AG09319 (cell line): ENCODE data around the gene SFXN1.

Experiments
- DNase-seq: peaks from one replicate; pipeline ENCODE4 v3.0.0-alpha.2; 2010; ENCODE audit warnings: low read depth; ENCODE audit errors: extremely low read depth
- TF ChIP-seq, protein P1 (sequence below): IDR thresholded peaks from 2 replicates; pipeline ENCODE4 v1.5.1; 2011; ENCODE audit warnings: low read depth, mild to moderate bottlenecking, inconsistent platforms, low read length, moderate library complexity

SFXN1 gene

DNA sequence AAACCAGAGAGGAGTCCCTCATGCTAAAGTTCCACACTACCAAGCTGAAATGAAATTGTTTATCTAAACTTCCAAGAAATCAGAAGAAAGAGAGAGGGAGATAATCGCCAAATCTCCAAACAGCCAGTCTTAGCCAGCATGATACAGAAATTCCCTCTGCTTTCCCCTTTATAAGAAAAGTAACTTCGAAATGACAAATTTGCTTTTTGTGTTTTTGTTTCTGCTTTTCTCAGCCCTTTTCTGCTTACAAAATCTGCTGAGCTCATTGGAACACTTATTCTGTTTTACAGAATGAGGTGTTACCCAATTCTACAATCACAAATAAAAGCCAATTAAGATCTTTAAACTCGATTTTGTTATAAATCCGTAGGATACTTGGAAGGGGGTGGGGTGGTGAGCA, 72.9 kb downstream of the SFXN1 start:
- no peak for DNase-seq
- TF ChIP-seq, protein P1, sequence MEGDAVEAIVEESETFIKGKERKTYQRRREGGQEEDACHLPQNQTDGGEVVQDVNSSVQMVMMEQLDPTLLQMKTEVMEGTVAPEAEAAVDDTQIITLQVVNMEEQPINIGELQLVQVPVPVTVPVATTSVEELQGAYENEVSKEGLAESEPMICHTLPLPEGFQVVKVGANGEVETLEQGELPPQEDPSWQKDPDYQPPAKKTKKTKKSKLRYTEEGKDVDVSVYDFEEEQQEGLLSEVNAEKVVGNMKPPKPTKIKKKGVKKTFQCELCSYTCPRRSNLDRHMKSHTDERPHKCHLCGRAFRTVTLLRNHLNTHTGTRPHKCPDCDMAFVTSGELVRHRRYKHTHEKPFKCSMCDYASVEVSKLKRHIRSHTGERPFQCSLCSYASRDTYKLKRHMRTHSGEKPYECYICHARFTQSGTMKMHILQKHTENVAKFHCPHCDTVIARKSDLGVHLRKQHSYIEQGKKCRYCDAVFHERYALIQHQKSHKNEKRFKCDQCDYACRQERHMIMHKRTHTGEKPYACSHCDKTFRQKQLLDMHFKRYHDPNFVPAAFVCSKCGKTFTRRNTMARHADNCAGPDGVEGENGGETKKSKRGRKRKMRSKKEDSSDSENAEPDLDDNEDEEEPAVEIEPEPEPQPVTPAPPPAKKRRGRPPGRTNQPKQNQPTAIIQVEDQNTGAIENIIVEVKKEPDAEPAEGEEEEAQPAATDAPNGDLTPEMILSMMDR: no peak

DNA sequence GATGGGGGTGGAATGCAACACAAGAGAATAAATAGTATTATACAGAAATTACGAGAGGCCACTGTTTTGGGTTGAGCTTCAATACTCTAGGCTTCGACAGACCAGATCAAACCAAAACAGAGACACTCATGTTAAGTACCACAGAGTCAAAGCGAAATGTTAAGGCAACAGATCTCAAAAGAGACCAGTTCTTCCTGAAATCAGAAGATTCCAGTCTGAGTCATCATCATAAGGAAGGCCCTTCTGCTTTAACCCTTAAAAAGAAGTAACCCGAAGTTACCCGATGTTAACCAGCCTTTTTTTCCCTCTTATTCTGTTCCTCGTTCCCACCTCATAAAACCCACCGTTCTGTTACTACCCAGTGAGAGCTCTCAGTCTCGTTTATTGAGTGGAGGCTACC, 75.9 kb downstream of the SFXN1 start:
- no peak for DNase-seq
- TF ChIP-seq, protein P1: no peak

DNA sequence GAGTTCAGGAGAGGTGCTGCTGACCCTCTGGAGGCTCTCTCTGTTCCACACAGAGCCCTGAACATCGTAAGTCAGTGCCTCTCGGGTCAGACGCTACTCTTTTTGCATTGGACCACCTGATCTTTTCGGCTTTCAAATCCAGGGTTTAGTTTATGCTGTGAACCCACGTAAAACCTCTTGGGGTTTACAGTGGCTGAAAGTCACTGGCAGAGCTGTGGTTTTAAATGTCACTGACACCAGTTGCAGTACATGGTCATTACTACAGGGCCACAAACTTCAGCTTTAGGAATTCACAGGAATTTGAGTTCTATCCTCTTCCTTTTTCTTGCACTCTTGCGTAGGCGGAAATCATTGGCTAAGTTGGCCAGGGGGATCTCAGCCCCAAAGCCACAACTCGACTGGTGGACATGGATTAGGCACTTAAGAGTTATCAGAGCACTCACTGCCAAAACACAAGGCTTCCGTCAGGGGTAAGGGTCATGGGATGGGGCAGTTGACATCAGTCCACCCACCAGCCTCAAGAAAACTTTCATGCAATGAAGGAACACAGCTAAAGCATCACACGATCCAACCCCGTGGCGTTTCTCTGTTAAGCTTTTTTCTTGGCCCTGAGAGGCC, 76.9 kb downstream of the SFXN1 start:
- no peak for DNase-seq
- TF ChIP-seq, protein P1: no peak

DNA sequence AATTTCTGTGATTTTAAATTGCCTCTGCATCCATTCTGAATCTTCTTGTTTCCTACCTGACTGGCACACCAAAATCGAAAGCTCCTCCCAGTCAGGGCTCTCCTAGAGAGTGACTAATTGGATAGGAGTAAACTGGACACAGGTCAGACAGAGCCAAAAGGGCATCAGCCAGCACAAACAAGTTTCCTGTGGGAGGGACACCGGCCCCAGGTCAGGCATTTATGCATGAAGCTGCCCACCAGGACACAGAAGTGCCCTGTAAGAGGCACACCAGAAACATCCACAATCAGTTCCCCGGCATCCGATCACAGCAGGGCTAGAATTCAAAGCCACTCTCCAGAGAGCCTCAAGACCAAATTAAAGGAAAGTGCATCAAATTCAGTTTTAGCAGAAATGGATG, 78.4 kb downstream of the SFXN1 start:
- no peak for DNase-seq
- TF ChIP-seq, protein P1: no peak

DNA sequence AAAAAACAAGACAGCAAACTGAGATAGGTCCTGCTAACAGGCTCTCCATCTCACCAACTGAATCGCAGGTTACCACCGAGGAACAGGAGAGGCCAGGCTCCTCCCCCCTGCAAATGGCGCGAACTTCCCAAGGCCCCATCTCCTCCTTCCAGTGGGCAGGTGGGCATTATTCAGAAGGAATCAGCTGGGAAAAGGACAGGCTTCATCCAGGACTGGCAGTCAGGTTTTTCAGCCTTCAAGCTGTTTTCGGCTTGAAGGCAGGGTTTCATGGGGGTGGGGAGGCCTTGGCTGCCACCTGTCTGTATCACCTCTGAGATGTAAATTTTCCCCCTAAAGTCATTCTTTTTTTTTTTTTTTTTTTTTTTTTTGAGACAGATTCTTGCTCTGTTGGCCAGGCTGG, 79.4 kb downstream of the SFXN1 start:
- TF ChIP-seq, protein P1: no peak
- no peak for DNase-seq

DNA sequence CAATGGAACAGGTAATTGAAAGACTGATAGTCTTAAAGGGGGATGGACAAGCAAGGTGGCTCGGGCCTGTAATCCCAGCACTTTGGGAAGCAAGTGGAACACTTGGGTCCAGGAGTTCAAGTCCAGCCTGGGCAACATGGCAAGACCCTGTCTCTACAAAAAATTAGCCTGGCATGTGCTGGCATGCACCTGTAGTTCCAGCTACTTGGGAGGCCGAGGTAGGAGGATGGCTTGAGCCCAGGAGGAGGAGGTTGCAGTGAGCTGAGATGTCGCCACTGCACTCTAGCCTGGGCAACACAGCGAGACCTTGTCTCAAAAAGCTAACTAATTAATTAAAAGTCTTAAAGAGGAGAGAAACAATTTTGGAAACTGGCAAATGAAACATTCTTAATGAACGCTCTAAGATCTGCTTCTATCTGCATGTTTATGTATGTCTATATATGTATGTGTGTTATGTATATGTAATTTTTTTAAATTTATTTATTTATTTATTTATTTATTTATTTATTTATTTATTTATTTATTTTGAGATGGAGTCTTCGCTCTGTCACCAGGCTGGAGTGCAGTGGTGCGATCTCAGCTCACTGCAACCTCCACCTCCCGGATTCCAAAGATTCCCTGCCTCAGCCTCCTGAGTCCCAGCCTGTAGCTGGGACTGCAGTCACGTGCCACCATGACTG, 80.6 kb downstream of the SFXN1 start:
- no peak for DNase-seq
- TF ChIP-seq, protein P1: no peak

DNA sequence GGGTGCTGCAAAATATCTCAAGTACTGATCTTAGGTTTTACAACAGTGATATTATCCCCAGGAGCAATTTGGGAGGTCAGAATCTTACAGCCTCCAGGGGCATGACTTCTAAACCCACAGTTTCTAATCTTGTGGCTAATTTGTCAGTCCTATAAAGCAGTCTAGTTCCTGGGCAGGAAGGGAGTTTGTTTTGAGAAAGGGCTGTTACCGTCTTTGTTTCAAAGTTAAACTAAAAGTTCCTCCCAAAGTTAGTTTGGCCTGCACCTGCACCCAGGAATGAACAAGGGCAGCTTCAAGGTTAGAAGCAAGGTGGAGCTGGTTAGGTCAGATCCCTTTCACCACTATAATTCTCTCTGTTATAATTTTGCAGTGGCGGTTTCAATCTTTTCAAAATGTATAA, 81.7 kb downstream of the SFXN1 start:
- no peak for DNase-seq
- TF ChIP-seq, protein P1: no peak
